GM23338 (cell line): ENCODE results near the gene LCE7A. TPM values are rescaled to one million over a fixed set of nuclear protein-coding genes. Genes with fewer than 3 reads are reported as not detected.
A peak's percentile ranks its signal among the peaks of the same experiment; 100 is the strongest.

Source experiments
- ATAC-seq: fragments of 200-7000 bp; cut with Tn5 transposase; 3 replicates; pipeline ENCODE4 v1.9.1; 2020
- DNase-seq: peaks from one replicate; pipeline ENCODE4 v3.0.0-alpha.2; 2015; ENCODE audit warnings: low spot score
- H2AFZ ChIP-seq: fragments of 200-600 bp; sonication (generic); 2 replicates; pipeline ENCODE4 v1.8.0; 2016; ENCODE audit warnings: antibody characterized with exemption, mild to moderate bottlenecking, moderate library complexity
- H3F3A ChIP-seq: fragments of 200-600 bp; sonication (generic); replicated peaks from 2 replicates; pipeline ENCODE4 v1.8.0; 2017; ENCODE audit warnings: antibody characterized with exemption, mixed run types, low read depth
- H3K27ac ChIP-seq: fragments of 200-600 bp; sonication (generic); 2 replicates; pipeline ENCODE4 v1.6.1; 2016; ENCODE audit warnings: low read depth
- H3K27me3 ChIP-seq: fragments of 200-600 bp; sonication (generic); 2 replicates; pipeline ENCODE4 v1.8.0; 2016; ENCODE audit warnings: mild to moderate bottlenecking, mixed run types, moderate library complexity; ENCODE audit not compliant: insufficient read depth
- H3K36me3 ChIP-seq: fragments of 200-600 bp; sonication (generic); 2 replicates; pipeline ENCODE4 v1.8.0; 2016; ENCODE audit warnings: mild to moderate bottlenecking; ENCODE audit not compliant: insufficient read depth
- H3K4me1 ChIP-seq: fragments of 200-600 bp; sonication (generic); 2 replicates; pipeline ENCODE4 v1.8.0; 2016; ENCODE audit warnings: mild to moderate bottlenecking, moderate library complexity; ENCODE audit not compliant: insufficient read depth
- H3K4me2 ChIP-seq: fragments of 200-600 bp; sonication (generic); 2 replicates; pipeline ENCODE4 v1.7.1; 2017; ENCODE audit warnings: mixed run types
- H3K4me3 ChIP-seq: fragments of 200-600 bp; sonication (generic); 2 replicates; pipeline ENCODE4 v1.6.1; 2016; ENCODE audit warnings: mixed run types
- H3K79me2 ChIP-seq: fragments of 200-600 bp; sonication (generic); replicated peaks from 2 replicates; pipeline ENCODE4 v1.8.0; 2017; ENCODE audit warnings: mild to moderate bottlenecking; ENCODE audit not compliant: insufficient read depth
- H3K9me2 ChIP-seq: fragments of 200-600 bp; sonication (generic); 2 replicates; pipeline ENCODE4 v1.8.0; 2017; ENCODE audit not compliant: insufficient read depth
- H4K20me1 ChIP-seq: fragments of 200-600 bp; sonication (generic); replicated peaks from 2 replicates; pipeline ENCODE4 v1.8.0; 2017; ENCODE audit warnings: mild to moderate bottlenecking; ENCODE audit not compliant: insufficient read depth
- H3K27ac Mint-ChIP-seq: 2 replicates; pipeline ENCODE4 v1.8.0; 2020; ENCODE audit warnings: inconsistent platforms, mild to moderate bottlenecking, moderate library complexity, mixed read lengths
- H3K27me3 Mint-ChIP-seq: 3 replicates; pipeline ENCODE4 v1.8.0; 2022; ENCODE audit warnings: low read depth, mild to moderate bottlenecking, moderate library complexity, mixed read lengths, inconsistent platforms; ENCODE audit not compliant: insufficient read depth, poor library complexity
- H3K36me3 Mint-ChIP-seq: 3 replicates; pipeline ENCODE4 v1.8.0; 2021; ENCODE audit warnings: low read depth, mild to moderate bottlenecking, inconsistent platforms, moderate library complexity, mixed read lengths
- H3K4me1 Mint-ChIP-seq: 3 replicates; pipeline ENCODE4 v1.8.0; 2020; ENCODE audit warnings: mild to moderate bottlenecking, inconsistent platforms, mixed read lengths
- H3K4me3 Mint-ChIP-seq: 3 replicates; pipeline ENCODE4 v1.8.0; 2021; ENCODE audit warnings: moderate library complexity, mild to moderate bottlenecking, inconsistent platforms, mixed read lengths
- H3K9me3 Mint-ChIP-seq: 3 replicates; pipeline ENCODE4 v1.8.0; 2020; ENCODE audit warnings: moderate library complexity, mild to moderate bottlenecking, inconsistent platforms, mixed read lengths
- CREB1 ChIP-seq: fragments of 250-450 bp; sonication (Bioruptor Pico); IDR thresholded peaks from 2 replicates; pipeline ENCODE4 v1.5.0; 2020; ENCODE audit warnings: low read depth, mild to moderate bottlenecking, moderate library complexity
- EZH2 ChIP-seq: fragments of 200-600 bp; sonication (generic); IDR thresholded peaks from one replicate; pipeline ENCODE4 v1.8.0; 2017; ENCODE audit warnings: antibody characterized with exemption, mild to moderate bottlenecking, low read depth; ENCODE audit not compliant: unreplicated experiment
- EZH2phosphoT487 ChIP-seq: fragments of 200-600 bp; sonication (generic); IDR thresholded peaks from one replicate; pipeline ENCODE4 v1.8.1; 2018; ENCODE audit warnings: antibody characterized with exemption; ENCODE audit not compliant: unreplicated experiment
- JUNB ChIP-seq: IDR thresholded peaks from one replicate; pipeline ENCODE4 v1.6.1; 2016; ENCODE audit warnings: antibody characterized with exemption; ENCODE audit not compliant: unreplicated experiment
- NANOG ChIP-seq: IDR thresholded peaks from 2 replicates; pipeline ENCODE4 v1.6.1; 2016; ENCODE audit warnings: antibody characterized with exemption, borderline replicate concordance
- POLR2AphosphoS5 ChIP-seq: IDR thresholded peaks from 2 replicates; pipeline ENCODE4 v1.6.1; 2016; ENCODE audit warnings: antibody characterized with exemption, low read depth
- STAT1 ChIP-seq: IDR thresholded peaks from one replicate; pipeline ENCODE4 v1.6.1; 2016; ENCODE audit warnings: antibody characterized with exemption; ENCODE audit not compliant: unreplicated experiment
- ZNF114 ChIP-seq: fragments of 250-450 bp; sonication (Bioruptor Pico); IDR thresholded peaks from 2 replicates; pipeline ENCODE4 v1.5.0; 2020; ENCODE audit warnings: mild to moderate bottlenecking, moderate library complexity
- polyA plus RNA-seq: library from polyadenylated mRNA; unstranded; fragments of >200 nt; fragmentation: Nextera tagmentation; extraction: Ambion mirVana; gene quantifications from 2 replicates; pipeline ENCODE4 v1.2.1, GENCODE V29; 2016
- total RNA-seq: library from RNA; depleted of rRNA; stranded (reverse); fragments of >200 nt; shearing (Covaris generic); gene quantifications from 2 replicates; pipeline ENCODE4 v1.2.3, GENCODE V29; 2014
- TF ChIP-seq, protein P1 (sequence below): IDR thresholded peaks from 2 replicates; pipeline ENCODE4 v1.6.1; 2016; ENCODE audit warnings: antibody characterized with exemption
- TF ChIP-seq, protein P2 (sequence below): fragments of 250-450 bp; sonication (Bioruptor Pico); IDR thresholded peaks from 2 replicates; pipeline ENCODE4 v1.5.0; 2020; ENCODE audit warnings: mild to moderate bottlenecking, moderate library complexity
- TF ChIP-seq, protein P3 (sequence below), 2 experiments: fragments of 200-600 bp in 1 of 2; sonication (generic) in 1 of 2; conservative IDR thresholded peaks; 2 replicates each; pipeline versions ENCODE4 v1.5.1 to v1.6.1; 2016 to 2017; ENCODE audit warnings: antibody characterized with exemption in 2 of 2, low read depth in 2 of 2, mild to moderate bottlenecking in 2 of 2, moderate library complexity in 1 of 2

LCE7A gene
- total and polyA plus RNA-seq, 2 experiments from 2014 or later = not detected

GRCh38 chr1:152811050-152811449 lies 48.7 kb upstream of the LCE7A start:
- Histone ChIP-seq H3K79me2 (no peaks in the 10 kb centered on the region), H3K4me3 (no peak overlapping the region), H3K27me3 (no peaks in the 10 kb centered on the region), H3K36me3 (no peaks in the 10 kb centered on the region), H3F3A (no peaks in the 10 kb centered on the region), H2AFZ (no peak overlapping the region), H3K4me2 (no peak overlapping the region), H3K4me1 (no peaks in the 10 kb centered on the region), H3K9me2 (0 out of 2 replicates have a peak, but pooled peaks cover 6% of the 10 kb centered on the region), H3K27ac (no peak overlapping the region), H4K20me1 (no peaks in the 10 kb centered on the region)
- H3K27me3 Mint-ChIP-seq = no peaks in the 10 kb centered on the region
- no peak for DNase-seq
- no peak overlapping the region for H3K4me3 Mint-ChIP-seq
- no peaks in the 10 kb centered on the region for H3K9me3 Mint-ChIP-seq
- TF ChIP-seq ZNF114 (CRISPR knock-in tag) = no peak
- peaks cover 2% of the 10 kb centered on the region; the same call in 1 of the 3 replicates for H3K4me1 Mint-ChIP-seq
- no peak overlapping the region for H3K27ac Mint-ChIP-seq
- ATAC-seq = no peak
- H3K36me3 Mint-ChIP-seq = no peaks in the 10 kb centered on the region

DNA sequence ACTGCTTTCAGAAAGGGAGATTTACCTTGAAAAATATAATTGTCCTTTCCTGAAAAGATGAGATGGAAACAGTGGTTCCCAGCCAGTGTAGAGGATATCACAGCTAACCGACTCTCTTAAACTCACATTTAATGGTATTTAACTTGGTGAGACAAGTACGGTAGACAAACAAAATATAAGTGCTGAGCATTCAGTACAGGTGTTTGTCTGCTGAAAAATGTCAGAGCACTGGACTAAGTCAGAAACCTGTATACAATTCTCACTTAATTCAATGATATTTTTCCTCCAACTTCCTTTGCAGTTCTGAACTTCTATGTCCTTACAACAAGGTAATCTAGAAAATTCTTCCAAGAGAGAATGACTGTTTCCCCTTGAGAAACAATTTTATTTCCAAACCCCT lies 48.1 kb upstream of the LCE7A start, which contains the start of gene LCE1B:
TSS of gene LCE1B (plus strand) at position 301 of the 400 bp plus-strand sequence. CDS start 476 bp downstream, outside the sequence.
- Histone ChIP-seq H3K79me2 (no peaks in the 10 kb centered on the region), H2AFZ (peak within 1 kb of the TSS; percentile 18; the same call in 1 of the 2 replicates), H3K4me3 (no peak within 1 kb of the TSS), H3K9me2 (0 out of 2 replicates have a peak, but pooled peaks cover 6% of the 10 kb centered on the region), H3K27ac (no peak within 1 kb of the TSS), H3F3A (no peaks in the 10 kb centered on the region), H3K27me3 (no peaks in the 10 kb centered on the region), H3K36me3 (no peaks in the 10 kb centered on the region), H4K20me1 (no peaks in the 10 kb centered on the region), H3K4me1 (no peaks in the 10 kb centered on the region), H3K4me2 (no peak within 1 kb of the TSS)
- ATAC-seq (no peak), DNase-seq (no peak)
- TF ChIP-seq NANOG (no peak), POLR2AphosphoS5 (no peak), JUNB (no peak), EZH2 (no peak), CREB1 (CRISPR knock-in tag) (no peak), ZNF114 (CRISPR knock-in tag) (no peak), STAT1 (no peak), EZH2phosphoT487 (no peak)
- TF ChIP-seq, protein P1, sequence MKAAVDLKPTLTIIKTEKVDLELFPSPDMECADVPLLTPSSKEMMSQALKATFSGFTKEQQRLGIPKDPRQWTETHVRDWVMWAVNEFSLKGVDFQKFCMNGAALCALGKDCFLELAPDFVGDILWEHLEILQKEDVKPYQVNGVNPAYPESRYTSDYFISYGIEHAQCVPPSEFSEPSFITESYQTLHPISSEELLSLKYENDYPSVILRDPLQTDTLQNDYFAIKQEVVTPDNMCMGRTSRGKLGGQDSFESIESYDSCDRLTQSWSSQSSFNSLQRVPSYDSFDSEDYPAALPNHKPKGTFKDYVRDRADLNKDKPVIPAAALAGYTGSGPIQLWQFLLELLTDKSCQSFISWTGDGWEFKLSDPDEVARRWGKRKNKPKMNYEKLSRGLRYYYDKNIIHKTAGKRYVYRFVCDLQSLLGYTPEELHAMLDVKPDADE = no peak
- TF ChIP-seq, protein P2, sequence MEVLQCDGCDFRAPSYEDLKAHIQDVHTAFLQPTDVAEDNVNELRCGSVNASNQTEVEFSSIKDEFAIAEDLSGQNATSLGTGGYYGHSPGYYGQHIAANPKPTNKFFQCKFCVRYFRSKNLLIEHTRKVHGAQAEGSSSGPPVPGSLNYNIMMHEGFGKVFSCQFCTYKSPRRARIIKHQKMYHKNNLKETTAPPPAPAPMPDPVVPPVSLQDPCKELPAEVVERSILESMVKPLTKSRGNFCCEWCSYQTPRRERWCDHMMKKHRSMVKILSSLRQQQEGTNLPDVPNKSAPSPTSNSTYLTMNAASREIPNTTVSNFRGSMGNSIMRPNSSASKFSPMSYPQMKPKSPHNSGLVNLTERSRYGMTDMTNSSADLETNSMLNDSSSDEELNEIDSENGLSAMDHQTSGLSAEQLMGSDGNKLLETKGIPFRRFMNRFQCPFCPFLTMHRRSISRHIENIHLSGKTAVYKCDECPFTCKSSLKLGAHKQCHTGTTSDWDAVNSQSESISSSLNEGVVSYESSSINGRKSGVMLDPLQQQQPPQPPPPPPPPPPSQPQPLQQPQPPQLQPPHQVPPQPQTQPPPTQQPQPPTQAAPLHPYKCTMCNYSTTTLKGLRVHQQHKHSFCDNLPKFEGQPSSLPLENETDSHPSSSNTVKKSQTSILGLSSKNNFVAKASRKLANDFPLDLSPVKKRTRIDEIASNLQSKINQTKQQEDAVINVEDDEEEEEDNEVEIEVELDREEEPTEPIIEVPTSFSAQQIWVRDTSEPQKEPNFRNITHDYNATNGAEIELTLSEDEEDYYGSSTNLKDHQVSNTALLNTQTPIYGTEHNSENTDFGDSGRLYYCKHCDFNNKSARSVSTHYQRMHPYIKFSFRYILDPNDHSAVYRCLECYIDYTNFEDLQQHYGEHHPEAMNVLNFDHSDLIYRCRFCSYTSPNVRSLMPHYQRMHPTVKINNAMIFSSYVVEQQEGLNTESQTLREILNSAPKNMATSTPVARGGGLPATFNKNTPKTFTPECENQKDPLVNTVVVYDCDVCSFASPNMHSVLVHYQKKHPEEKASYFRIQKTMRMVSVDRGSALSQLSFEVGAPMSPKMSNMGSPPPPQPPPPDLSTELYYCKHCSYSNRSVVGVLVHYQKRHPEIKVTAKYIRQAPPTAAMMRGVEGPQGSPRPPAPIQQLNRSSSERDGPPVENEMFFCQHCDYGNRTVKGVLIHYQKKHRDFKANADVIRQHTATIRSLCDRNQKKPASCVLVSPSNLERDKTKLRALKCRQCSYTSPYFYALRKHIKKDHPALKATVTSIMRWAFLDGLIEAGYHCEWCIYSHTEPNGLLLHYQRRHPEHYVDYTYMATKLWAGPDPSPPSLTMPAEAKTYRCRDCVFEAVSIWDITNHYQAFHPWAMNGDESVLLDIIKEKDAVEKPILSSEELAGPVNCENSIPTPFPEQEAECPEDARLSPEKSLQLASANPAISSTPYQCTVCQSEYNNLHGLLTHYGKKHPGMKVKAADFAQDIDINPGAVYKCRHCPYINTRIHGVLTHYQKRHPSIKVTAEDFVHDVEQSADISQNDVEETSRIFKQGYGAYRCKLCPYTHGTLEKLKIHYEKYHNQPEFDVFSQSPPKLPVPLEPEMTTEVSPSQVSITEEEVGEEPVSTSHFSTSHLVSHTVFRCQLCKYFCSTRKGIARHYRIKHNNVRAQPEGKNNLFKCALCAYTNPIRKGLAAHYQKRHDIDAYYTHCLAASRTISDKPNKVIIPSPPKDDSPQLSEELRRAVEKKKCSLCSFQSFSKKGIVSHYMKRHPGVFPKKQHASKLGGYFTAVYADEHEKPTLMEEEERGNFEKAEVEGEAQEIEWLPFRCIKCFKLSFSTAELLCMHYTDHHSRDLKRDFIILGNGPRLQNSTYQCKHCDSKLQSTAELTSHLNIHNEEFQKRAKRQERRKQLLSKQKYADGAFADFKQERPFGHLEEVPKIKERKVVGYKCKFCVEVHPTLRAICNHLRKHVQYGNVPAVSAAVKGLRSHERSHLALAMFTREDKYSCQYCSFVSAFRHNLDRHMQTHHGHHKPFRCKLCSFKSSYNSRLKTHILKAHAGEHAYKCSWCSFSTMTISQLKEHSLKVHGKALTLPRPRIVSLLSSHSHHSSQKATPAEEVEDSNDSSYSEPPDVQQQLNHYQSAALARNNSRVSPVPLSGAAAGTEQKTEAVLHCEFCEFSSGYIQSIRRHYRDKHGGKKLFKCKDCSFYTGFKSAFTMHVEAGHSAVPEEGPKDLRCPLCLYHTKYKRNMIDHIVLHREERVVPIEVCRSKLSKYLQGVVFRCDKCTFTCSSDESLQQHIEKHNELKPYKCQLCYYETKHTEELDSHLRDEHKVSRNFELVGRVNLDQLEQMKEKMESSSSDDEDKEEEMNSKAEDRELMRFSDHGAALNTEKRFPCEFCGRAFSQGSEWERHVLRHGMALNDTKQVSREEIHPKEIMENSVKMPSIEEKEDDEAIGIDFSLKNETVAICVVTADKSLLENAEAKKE = no peak
- TF ChIP-seq, protein P3, sequence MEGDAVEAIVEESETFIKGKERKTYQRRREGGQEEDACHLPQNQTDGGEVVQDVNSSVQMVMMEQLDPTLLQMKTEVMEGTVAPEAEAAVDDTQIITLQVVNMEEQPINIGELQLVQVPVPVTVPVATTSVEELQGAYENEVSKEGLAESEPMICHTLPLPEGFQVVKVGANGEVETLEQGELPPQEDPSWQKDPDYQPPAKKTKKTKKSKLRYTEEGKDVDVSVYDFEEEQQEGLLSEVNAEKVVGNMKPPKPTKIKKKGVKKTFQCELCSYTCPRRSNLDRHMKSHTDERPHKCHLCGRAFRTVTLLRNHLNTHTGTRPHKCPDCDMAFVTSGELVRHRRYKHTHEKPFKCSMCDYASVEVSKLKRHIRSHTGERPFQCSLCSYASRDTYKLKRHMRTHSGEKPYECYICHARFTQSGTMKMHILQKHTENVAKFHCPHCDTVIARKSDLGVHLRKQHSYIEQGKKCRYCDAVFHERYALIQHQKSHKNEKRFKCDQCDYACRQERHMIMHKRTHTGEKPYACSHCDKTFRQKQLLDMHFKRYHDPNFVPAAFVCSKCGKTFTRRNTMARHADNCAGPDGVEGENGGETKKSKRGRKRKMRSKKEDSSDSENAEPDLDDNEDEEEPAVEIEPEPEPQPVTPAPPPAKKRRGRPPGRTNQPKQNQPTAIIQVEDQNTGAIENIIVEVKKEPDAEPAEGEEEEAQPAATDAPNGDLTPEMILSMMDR (conservative IDR thresholded peaks at IDR 0.05; ENCODE audit: low read depth in 2 of 2) = no peak
- no peaks in the 10 kb centered on the region for H3K9me3 Mint-ChIP-seq
- H3K27ac Mint-ChIP-seq = no peak within 1 kb of the TSS
- H3K36me3 Mint-ChIP-seq = no peaks in the 10 kb centered on the region
- H3K4me1 Mint-ChIP-seq = peaks cover 2% of the 10 kb centered on the region; the same call in 1 of the 3 replicates
- no peak within 1 kb of the TSS for H3K4me3 Mint-ChIP-seq
- no peaks in the 10 kb centered on the region for H3K27me3 Mint-ChIP-seq
